Activated naive CD4-positive, alpha-beta T cell treated with anti-CD3 and anti-CD28 coated beads, Interleukin-2, amount 50 U/mL, for 16 hours (primary cell): ENCODE measurements around the gene TIMM21.

Source experiments
- DNase-seq: peaks from one replicate; pipeline ENCODE4 v3.0.0-alpha.2; 2020

Gene TIMM21

DNA sequence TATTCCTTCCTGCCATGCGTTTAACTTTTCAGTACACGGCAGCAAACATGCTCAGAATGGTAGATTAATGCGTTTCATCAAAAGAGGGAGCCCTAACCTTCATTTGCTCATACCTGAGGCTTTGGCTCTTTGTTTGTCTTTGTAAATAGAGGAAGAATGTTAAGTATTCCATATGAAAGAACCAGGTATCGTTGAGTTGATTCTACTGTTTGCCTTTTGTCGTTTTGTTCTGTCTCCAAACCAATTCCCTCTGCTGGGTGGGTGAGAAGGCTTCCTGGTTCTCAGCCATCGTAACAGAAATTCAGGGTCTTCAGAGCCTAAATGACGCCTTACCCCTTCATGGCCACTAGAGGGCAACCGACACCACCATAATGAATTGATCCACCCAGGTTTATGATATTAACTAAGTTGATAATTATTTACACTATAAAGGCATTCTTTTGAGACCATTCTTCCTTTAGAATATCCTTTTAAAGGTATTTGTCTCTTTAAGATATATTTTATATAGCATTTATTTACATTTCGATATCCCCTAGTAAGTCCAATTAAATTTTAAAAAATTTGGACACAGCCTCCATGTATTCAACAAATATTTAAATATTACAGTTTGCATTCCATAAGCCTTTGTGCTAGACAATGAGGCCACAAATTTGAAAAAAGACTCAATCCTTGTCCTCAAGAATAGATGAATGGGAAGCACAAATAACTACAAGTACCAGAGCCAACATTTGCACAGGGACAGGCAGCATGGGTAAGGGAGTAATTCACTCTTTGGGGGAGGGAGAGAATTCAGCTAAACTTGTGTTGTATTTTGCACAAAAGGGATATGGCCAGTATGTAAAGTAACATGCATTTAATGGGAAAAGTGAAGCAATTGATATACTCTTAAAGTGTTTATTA, 48.1 kb downstream of the TIMM21 start:
- peak; percentile 36 for DNase-seq

- no peak for DNase-seq
Measured at GRCh38 chr18:74197705-74198341, 49.5 kb downstream of the TIMM21 start.

GRCh38 chr18:74198453-74198852, 50.1 kb downstream of the TIMM21 start:
- DNase-seq, result no peak

DNA sequence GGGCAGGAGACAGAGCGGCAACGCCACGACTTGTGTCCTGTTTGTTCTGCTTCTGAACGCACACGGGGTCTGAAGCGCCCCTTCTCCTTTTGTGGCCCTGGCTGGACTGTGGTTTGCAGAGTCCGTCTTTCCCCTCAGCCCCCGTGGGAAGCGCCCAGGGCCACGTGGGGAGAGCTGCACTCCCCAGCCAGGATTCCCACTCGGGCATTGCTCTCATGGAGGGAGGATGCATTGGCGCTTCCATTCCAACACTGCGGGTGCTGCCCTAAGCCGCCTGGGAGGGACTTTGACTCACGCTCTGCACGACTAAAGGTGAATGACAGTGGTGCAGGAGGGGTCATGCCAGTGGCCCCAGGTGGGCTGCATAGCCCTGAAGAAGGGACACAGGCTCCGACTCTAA, 52.5 kb downstream of the TIMM21 start:
- DNase-seq, result no peak

GRCh38 chr18:74203811-74204210, 55.5 kb downstream of the TIMM21 start:
- DNase-seq, result no peak

DNA sequence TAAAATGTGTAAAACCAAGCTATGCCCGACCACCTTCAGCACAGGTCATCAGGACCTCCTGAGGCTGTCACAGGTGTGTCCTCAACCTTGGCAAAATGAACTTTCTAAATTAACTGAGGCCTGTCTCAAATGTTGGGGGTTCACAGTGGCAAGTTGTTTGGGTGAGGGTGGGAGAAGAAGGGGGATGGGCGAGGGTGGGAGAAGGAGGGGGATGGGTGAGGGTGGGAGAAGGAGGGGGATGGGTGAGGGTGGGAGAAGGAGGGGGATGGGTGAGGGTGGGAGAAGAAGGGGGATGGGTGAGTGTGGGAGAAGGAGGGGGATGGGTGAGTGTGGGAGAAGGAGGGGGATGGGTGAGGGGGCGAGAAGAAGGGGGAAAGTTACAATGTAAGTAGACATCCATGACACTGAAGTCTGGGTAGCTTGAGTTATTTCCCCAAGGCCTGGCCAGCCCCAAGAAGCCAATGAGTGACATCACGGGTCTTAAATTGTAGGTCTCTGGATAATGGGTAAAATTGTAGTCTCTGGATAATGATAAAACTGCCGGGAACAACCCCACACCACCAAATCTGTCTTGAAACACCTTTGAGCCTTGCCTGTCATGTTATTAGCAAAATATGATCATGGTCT, 56.3 kb downstream of the TIMM21 start:
- no peak for DNase-seq
